Adipose tissue (tissue), 3 donors: ENCODE results near the gene RUNX1. TPM values are rescaled to one million over a fixed set of nuclear protein-coding genes. Genes with fewer than 3 reads are reported as not detected.

Source experiments
- H3K27ac ChIP-seq: one replicate; pipeline ENCODE4 v1.5.1; 2013; ENCODE audit warnings: low read depth, low read length
- WGBS, 3 donors: extraction: QIAGEN DNeasy Blood & Tissue Kit; methylation state at CpG; one replicate each; pipeline ENCODE4 v1.1.7; 2013; 5-methylcytosine and 5-hydroxymethylcytosine counted together
- polyA plus RNA-seq, 3 donors: library from polyadenylated mRNA; stranded (reverse); fragments of 200-250 nt; gene quantifications; one replicate each; pipeline ENCODE4 v1.2.3, GENCODE V29; 2013
- donor health status: healthy with polysubstance abuse.
- donor health status: Bipolar disorder and iron deficiency.
- donor health status: healthy.

The RUNX1 gene
- polyA plus RNA-seq, 3 donors, result 1.2 to 38.1 (median 10.8) TPM

DNA sequence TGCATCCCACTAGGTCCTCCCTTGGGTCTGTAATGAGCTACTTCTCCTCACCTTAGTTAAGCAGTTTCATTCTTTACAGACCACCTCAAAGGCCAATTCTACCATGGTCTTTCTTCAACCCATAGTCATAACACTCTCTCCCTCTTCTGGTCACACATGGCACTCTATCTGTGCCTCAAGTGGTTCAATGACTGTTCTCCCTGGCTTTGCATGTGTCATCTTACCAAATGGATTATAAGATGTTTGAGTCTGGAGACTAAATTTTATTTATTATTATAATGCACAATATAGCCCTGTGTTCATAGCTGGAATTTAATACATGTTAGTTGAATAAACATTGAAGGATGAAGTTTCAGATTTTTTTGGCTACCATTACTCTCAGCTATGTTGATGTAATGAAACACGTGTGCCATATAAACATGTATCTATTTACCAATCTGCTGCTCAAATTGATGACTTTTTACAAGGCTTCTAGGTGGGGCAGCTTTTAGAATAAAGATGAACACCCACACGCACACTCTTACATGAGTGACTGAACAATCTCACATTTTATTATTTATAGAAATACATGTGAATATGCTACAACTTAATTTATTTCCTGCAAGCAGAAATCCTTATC, 102.1 kb downstream of the RUNX1 start:
- WGBS, 3 donors, result 71 to 84% (median 81%) methylated on average over 2 of the region's 2 CpGs
- H3K27ac ChIP-seq, result no peak overlapping the region

DNA sequence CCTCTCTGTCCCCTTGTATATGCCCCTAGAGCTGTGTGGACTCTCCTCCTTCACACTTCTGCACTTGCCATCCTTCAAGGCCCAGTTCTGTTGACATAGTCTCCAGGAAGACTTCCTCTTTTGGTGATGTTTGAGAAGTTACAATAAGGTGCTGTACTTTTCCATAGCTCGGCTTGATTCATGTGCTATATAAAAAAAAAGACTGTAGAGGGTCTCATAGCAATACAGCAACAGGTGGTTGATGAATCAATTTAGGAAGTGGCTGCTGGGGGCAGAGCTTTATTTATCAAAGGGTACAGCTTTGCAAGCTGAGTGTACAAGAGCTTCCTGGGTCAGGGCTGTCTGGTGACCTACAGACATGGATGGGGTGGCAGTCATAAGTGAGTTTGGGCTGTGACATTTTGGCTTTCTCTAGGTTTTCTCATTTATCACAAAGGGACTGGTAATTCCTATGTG, 102.7 kb downstream of the RUNX1 start:
- WGBS, 3 donors, result 56 to 78% (median 67%) methylated on average over 1 of the region's 1 CpG
- H3K27ac ChIP-seq, result no peak overlapping the region

DNA sequence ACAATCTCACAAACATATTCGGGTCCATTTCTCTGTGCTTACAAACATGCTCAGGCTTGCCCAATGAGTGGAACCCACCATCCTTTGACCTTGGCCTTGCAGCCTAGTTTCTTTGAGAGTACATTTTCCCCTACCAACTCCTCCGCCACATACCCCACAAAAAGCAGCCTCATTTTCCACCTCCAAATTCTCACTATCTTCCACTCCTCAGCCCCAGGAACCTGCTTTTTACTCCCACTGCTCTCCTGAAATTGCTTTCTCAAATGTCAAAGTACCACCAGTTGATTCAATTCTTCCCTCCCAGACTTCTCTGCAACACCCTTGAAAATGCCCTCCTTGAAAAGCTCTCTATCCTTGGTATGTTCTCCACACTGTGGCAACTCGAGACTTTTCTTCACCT, 103.8 kb downstream of the RUNX1 start:
- 83 to 91% (median 89%) methylated on average over 3 of the region's 3 CpGs for WGBS, 3 donors
- H3K27ac ChIP-seq, result no peak overlapping the region

DNA sequence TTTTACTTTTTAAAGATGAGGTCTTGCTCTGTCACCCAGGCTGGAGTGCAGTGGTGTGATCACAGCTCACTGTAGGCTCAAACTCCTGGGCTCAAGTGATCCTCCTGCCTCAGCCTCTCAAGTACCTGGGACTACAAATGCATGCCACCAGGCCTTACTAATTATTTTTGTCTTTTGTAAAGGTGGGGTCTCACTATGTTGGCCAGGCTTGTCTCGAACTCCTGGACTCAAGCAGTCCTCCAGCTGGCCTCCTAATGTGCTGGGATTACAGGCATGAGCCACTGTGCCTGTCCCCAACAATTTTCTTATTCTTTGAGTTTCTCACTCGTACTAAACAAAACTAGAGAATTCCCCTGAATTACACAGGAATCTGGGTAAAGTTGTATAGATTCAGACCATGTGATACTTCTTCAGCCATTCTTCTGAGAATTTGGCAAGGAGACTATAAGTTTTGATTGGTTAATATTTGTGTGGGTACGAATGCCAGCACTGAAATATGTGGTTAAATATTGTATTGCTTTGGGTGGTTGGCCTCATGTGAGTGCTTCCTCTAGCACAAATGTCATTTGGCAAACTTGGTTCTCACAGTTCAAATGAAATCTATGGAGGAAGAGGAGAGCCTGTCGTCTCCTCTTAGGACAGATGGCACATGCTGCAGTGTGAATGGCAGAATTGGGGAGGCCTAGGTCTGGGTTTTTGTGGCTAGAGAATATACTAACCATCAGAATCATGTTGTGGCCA, 104.9 kb downstream of the RUNX1 start:
- 66 to 73% (median 70%) methylated on average over 4 of the region's 4 CpGs for WGBS, 3 donors
- no peak overlapping the region for H3K27ac ChIP-seq

- H3K27ac ChIP-seq, result no peak overlapping the region
- WGBS, 3 donors, result 50 to 81% (median 66%) methylated on average over 7 of the region's 7 CpGs
Observed at GRCh38 chr21:34942911-34943310, 106.2 kb downstream of the RUNX1 start.

- H3K27ac ChIP-seq, result no peak overlapping the region
- WGBS, 3 donors, result 48 to 69% (median 60%) methylated on average over 2 of the region's 2 CpGs
Observed at GRCh38 chr21:34941162-34941561, 107.9 kb downstream of the RUNX1 start.

DNA sequence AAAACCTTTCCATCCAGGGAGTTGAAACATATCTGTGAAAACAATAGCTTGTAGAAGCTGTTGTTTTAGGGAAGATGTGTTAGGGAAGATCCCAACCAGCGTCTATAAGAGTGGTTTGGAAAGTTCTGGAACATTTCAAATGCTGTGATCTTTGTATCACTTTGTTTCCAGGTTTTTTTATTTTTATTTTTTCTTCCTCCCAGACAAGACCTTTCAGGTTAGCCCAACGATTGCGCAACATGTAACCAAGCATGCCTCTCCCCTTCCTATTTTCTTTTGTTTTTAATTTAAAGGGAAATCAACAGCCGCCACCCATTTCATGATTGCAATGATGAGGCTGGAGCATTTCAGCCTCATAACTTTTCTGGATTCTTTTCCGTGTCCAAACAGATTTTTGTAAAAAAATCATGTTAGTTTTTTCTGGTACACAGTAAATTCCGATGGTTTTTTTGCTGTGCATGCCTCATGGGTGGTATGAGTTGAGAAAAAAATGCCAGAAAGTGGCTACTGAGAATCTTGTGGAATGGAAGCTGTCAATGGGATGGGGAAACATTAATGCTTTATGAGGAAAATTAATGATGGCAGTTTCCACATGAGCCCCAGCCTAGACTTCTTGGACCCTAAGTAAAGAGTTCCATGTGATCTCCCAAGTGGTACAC, 109.3 kb downstream of the RUNX1 start:
- 62 to 82% (median 68%) methylated on average over 6 of the region's 6 CpGs for whole genome bisulfite sequencing, 3 donors
- no peak overlapping the region for H3K27ac ChIP-seq

GRCh38 chr21:34938089-34938764, 110.9 kb downstream of the RUNX1 start:
- WGBS, 3 donors, result 46 to 61% (median 56%) methylated on average over 2 of the region's 2 CpGs
- no peak overlapping the region for H3K27ac ChIP-seq

GRCh38 chr21:34936883-34937563, 112.1 kb downstream of the RUNX1 start:
- WGBS, 3 donors, result 67 to 90% (median 89%) methylated on average over 4 of the region's 4 CpGs
- H3K27ac ChIP-seq, result no peak overlapping the region

GRCh38 chr21:34936371-34936789, 112.7 kb downstream of the RUNX1 start:
- H3K27ac ChIP-seq, result no peak overlapping the region
- WGBS, 3 donors, result 56 to 58% (median 58%) methylated on average over 11 of the region's 11 CpGs

- no peak overlapping the region for H3K27ac ChIP-seq
- 73 to 77% (median 75%) methylated on average over 4 of the region's 4 CpGs for WGBS, 3 donors
Observed at GRCh38 chr21:34935898-34936297, 113.2 kb downstream of the RUNX1 start.

DNA sequence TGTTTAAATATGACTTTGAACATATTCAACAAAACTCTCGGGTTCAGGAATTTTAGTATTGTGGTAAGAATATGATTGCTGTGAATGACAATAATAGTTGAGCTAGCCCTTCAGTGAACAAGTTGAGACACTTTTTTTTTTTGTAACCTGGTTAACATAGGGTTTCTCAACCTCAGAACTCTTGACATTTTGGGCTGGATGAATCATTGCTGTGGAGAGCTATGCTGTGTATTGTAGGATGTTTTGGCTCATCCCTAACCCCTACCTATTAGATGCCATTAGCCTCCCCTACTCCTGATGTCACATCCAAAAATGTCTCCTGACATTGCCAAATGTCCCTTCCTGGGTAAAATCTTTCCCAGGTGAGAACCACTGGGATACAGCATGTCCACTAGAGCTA, 113.7 kb downstream of the RUNX1 start:
- no peak overlapping the region for H3K27ac ChIP-seq
- WGBS, 3 donors, result 86 to 95% (median 89%) methylated on average over 1 of the region's 1 CpG

- H3K27ac ChIP-seq, result no peak overlapping the region
- WGBS, 3 donors, result 63 to 87% (median 79%) methylated on average over 2 of the region's 2 CpGs
Observed at GRCh38 chr21:34934350-34934749, 114.8 kb downstream of the RUNX1 start.

GRCh38 chr21:34933609-34934335, 115.3 kb downstream of the RUNX1 start:
- WGBS, 3 donors, result 55 to 74% (median 57%) methylated on average over 3 of the region's 3 CpGs
- no peak overlapping the region for H3K27ac ChIP-seq

- WGBS, 3 donors, result 54 to 77% (median 68%) methylated on average over 2 of the region's 2 CpGs
Observed at GRCh38 chr21:34932233-34932632, 116.9 kb downstream of the RUNX1 start.

DNA sequence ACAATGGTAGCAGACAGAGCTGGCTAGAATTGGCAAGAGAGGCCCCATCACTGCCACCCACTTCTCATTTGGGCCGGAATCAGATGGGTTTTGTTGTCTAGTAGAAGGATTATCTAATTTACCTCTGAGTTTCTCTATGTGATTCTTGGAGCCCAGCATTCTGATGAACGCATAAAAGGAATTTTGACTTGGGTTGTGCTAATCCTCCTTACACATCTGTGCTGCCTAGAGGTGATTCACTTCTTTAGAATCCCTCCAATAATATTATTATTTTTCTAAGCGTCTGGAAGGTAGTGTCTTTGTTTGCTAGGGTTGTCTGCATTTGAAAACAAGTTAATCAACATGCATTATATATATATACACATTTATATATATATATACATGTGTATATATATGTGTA, 118.1 kb downstream of the RUNX1 start:
- no peak overlapping the region for H3K27ac ChIP-seq
- WGBS, 3 donors, result 55 to 60% (median 56%) methylated on average over 3 of the region's 3 CpGs

More at GRCh38 chr21:34932233-34932632, 116.9 kb downstream of the RUNX1 start:
- no peak overlapping the region for H3K27ac ChIP-seq

- 85 to 94% (median 89%) methylated on average over 4 of the region's 4 CpGs for WGBS, 3 donors
- H3K27ac ChIP-seq, result no peak overlapping the region
Observed at GRCh38 chr21:34928637-34929036, 120.5 kb downstream of the RUNX1 start.

DNA sequence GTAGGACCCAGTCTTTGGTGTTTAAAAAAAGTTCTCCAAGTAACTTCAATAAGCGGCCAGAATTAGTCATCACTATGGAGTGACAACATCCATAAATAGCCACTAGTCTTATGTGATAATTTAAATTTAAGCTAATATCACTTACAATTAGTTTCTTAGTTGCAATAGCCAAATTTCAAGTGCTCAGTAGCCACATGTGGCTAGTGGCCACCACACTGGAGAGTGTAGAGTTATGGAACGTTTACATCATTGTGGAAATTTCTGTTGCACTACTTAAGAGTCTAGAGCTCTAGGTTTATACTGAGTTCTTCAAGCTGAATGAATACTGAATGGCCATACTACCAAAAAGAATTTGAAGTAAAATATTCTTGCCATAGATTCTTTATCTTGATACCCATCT, 121.1 kb downstream of the RUNX1 start:
- 82 to 83% (median 83%) methylated on average over 2 of the region's 2 CpGs for WGBS, 3 donors
- no peak overlapping the region for H3K27ac ChIP-seq
